Activated CD4-positive, alpha-beta memory T cell treated with anti-CD3 and anti-CD28 coated beads, Interleukin-2, amount 10 ng/mL, durations not matched to agents 7 days and 5 days (primary cell): ENCODE measurements around the gene KRTAP10-12. TPM values are rescaled to one million over a fixed set of nuclear protein-coding genes. Genes with fewer than 3 reads are reported as not detected.

Experiments used
- CTCF ChIA-PET: fragments of 350-600 bp; sonication (Branson Sonifier 250); formaldehyde crosslinking; loops from one replicate; lab custom pipeline; 2021; ENCODE audit warnings: antibody characterized with exemption, inconsistent platforms; lab: Charles Lee
- POLR2A ChIA-PET: fragments of 350-600 bp; sonication (Branson Sonifier 250); formaldehyde crosslinking; loops from one replicate; lab custom pipeline; 2021; ENCODE audit warnings: antibody characterized with exemption; lab: Charles Lee
- DNase-seq: peaks from one replicate; pipeline ENCODE4 v3.0.0-alpha.2; 2020
- H3K27ac Mint-ChIP-seq: one replicate; pipeline ENCODE4 v1.8.0; 2021; ENCODE audit warnings: mild to moderate bottlenecking, mixed read lengths
- H3K27me3 Mint-ChIP-seq: one replicate; pipeline ENCODE4 v1.8.0; 2021; ENCODE audit warnings: mixed read lengths
- H3K36me3 Mint-ChIP-seq: one replicate; pipeline ENCODE4 v1.8.0; 2021; ENCODE audit warnings: low read depth, mixed read lengths
- H3K4me1 Mint-ChIP-seq: one replicate; pipeline ENCODE4 v1.8.0; 2021; ENCODE audit warnings: mixed read lengths
- H3K4me3 Mint-ChIP-seq: one replicate; pipeline ENCODE4 v1.8.0; 2021; ENCODE audit warnings: mild to moderate bottlenecking, mixed read lengths
- H3K9me3 Mint-ChIP-seq: one replicate; pipeline ENCODE4 v1.8.0; 2021; ENCODE audit warnings: mixed read lengths
- total RNA-seq, 2 experiments: library from RNA; stranded (reverse); gene quantifications; one replicate each; pipeline ENCODE4 v1.2.3, GENCODE V29; 2021

Gene KRTAP10-12
- total RNA-seq, 2 experiments from 2014 or later = not detected

GRCh38 chr21:44704636-44705001, 7.6 kb downstream of the KRTAP10-12 start:
- ChIA-PET CTCF (no interaction called here), POLR2A (no interaction called here)
- DNase-seq = no peak
- H3K36me3 Mint-ChIP-seq = peaks cover 13% of the 10 kb centered on the region
- no peak overlapping the region for H3K27ac Mint-ChIP-seq
- peaks cover 3% of the 10 kb centered on the region for H3K4me1 Mint-ChIP-seq
- H3K9me3 Mint-ChIP-seq = peaks cover 10% of the 10 kb centered on the region
- peaks cover 72% of the 10 kb centered on the region for H3K27me3 Mint-ChIP-seq
- H3K4me3 Mint-ChIP-seq = no peak overlapping the region

- Mint-ChIP-seq H3K27ac (no peak overlapping the region), H3K27me3 (peaks cover 76% of the 10 kb centered on the region), H3K9me3 (peaks cover 10% of the 10 kb centered on the region), H3K4me3 (peak overlapping the region; percentile 15), H3K36me3 (peaks cover 13% of the 10 kb centered on the region), H3K4me1 (peaks cover 5% of the 10 kb centered on the region)
- ChIA-PET POLR2A (no interaction called here), CTCF (no interaction called here)
- no peak for DNase-seq
Measured at GRCh38 chr21:44706026-44706705, 9.2 kb downstream of the KRTAP10-12 start.

- Mint-ChIP-seq H3K36me3 (peaks cover 13% of the 10 kb centered on the region), H3K4me3 (no peak overlapping the region), H3K4me1 (peaks cover 5% of the 10 kb centered on the region), H3K27ac (no peak overlapping the region), H3K27me3 (peaks cover 77% of the 10 kb centered on the region), H3K9me3 (peaks cover 10% of the 10 kb centered on the region)
- no peak for DNase-seq
- POLR2A ChIA-PET = no interaction called here
- CTCF ChIA-PET = interaction anchor here (1.2 kb wide), 1 partner anchor 87 kb away, joined by 3 read pairs; no protein-coding TSS in a partner anchor
Measured at GRCh38 chr21:44706706-44707581, 10.0 kb downstream of the KRTAP10-12 start.

GRCh38 chr21:44708213-44708865, 11.4 kb downstream of the KRTAP10-12 start:
- peaks cover 10% of the 10 kb centered on the region for H3K9me3 Mint-ChIP-seq
- CTCF ChIA-PET = interaction anchor here (1.2 kb wide), 1 partner anchor 85 kb away, joined by 3 read pairs; no protein-coding TSS in a partner anchor
- H3K36me3 Mint-ChIP-seq = peaks cover 13% of the 10 kb centered on the region
- peaks cover 83% of the 10 kb centered on the region for H3K27me3 Mint-ChIP-seq
- H3K4me3 Mint-ChIP-seq = no peak overlapping the region
- H3K4me1 Mint-ChIP-seq = peaks cover 5% of the 10 kb centered on the region
- no peak overlapping the region for H3K27ac Mint-ChIP-seq
- DNase-seq = no peak
- POLR2A ChIA-PET = no interaction called here

- peaks cover 5% of the 10 kb centered on the region for H3K4me1 Mint-ChIP-seq
- H3K9me3 Mint-ChIP-seq = peaks cover 10% of the 10 kb centered on the region
- H3K27me3 Mint-ChIP-seq = peaks cover 89% of the 10 kb centered on the region
- CTCF ChIA-PET = interaction anchor here (0.8 kb wide), 1 partner anchor 85 kb away, joined by 3 read pairs; no protein-coding TSS in a partner anchor
- H3K36me3 Mint-ChIP-seq = peaks cover 13% of the 10 kb centered on the region
- POLR2A ChIA-PET = no interaction called here
- no peak overlapping the region for H3K4me3 Mint-ChIP-seq
- H3K27ac Mint-ChIP-seq = no peak overlapping the region
- DNase-seq = no peak
Measured at GRCh38 chr21:44708866-44709425, 12.0 kb downstream of the KRTAP10-12 start.

- peaks cover 5% of the 10 kb centered on the region for H3K4me1 Mint-ChIP-seq
- H3K27me3 Mint-ChIP-seq = peaks cover 89% of the 10 kb centered on the region
- CTCF ChIA-PET = interaction anchor here (0.8 kb wide), 1 partner anchor 84 kb away, joined by 3 read pairs; no protein-coding TSS in a partner anchor
- H3K9me3 Mint-ChIP-seq = peaks cover 10% of the 10 kb centered on the region
- POLR2A ChIA-PET = no interaction called here
- no peak overlapping the region for H3K27ac Mint-ChIP-seq
- H3K4me3 Mint-ChIP-seq = no peak overlapping the region
- DNase-seq = no peak
- peaks cover 13% of the 10 kb centered on the region for H3K36me3 Mint-ChIP-seq
Measured at GRCh38 chr21:44709426-44710293, 12.7 kb downstream of the KRTAP10-12 start.

- H3K36me3 Mint-ChIP-seq = peaks cover 8% of the 10 kb centered on the region
- POLR2A ChIA-PET = no interaction called here
- peaks cover 8% of the 10 kb centered on the region for H3K4me1 Mint-ChIP-seq
- no peak overlapping the region for H3K4me3 Mint-ChIP-seq
- no peak overlapping the region for H3K27ac Mint-ChIP-seq
- CTCF ChIA-PET = interaction anchor here (0.6 kb wide), 1 partner anchor 220 kb away, joined by 3 read pairs; no protein-coding TSS in a partner anchor
- DNase-seq = no peak
- H3K27me3 Mint-ChIP-seq = peaks cover 88% of the 10 kb centered on the region
- peaks cover 8% of the 10 kb centered on the region for H3K9me3 Mint-ChIP-seq
Measured at GRCh38 chr21:44710294-44710665, 13.3 kb downstream of the KRTAP10-12 start.

- H3K36me3 Mint-ChIP-seq = peaks cover 5% of the 10 kb centered on the region
- DNase-seq = no peak
- POLR2A ChIA-PET = no interaction called here
- peaks cover 8% of the 10 kb centered on the region for H3K4me1 Mint-ChIP-seq
- H3K9me3 Mint-ChIP-seq = peaks cover 6% of the 10 kb centered on the region
- H3K27ac Mint-ChIP-seq = no peak overlapping the region
- H3K4me3 Mint-ChIP-seq = no peak overlapping the region
- H3K27me3 Mint-ChIP-seq = peaks cover 87% of the 10 kb centered on the region
- CTCF ChIA-PET = interaction anchor here (0.6 kb wide), 1 partner anchor 220 kb away, joined by 3 read pairs; no protein-coding TSS in a partner anchor
Measured at GRCh38 chr21:44710756-44711326, 13.9 kb downstream of the KRTAP10-12 start.

- POLR2A ChIA-PET = no interaction called here
- no peaks in the 10 kb centered on the region for H3K9me3 Mint-ChIP-seq
- peaks cover 83% of the 10 kb centered on the region for H3K27me3 Mint-ChIP-seq
- no peak within 1 kb of the TSS for H3K27ac Mint-ChIP-seq
- no peak for DNase-seq
- H3K4me1 Mint-ChIP-seq = peaks cover 8% of the 10 kb centered on the region
- H3K4me3 Mint-ChIP-seq = no peak within 1 kb of the TSS
- H3K36me3 Mint-ChIP-seq = no peaks in the 10 kb centered on the region
- CTCF ChIA-PET = no interaction called here
Measured at GRCh38 chr21:44711327-44712202, 14.6 kb downstream of the KRTAP10-12 start, which contains the start of gene TSPEAR. TSS of gene TSPEAR (minus strand) at chr21:44711572. CDS start at chr21:44711514, 58 bp downstream.

GRCh38 chr21:44712203-44713028, 15.4 kb downstream of the KRTAP10-12 start:
- Mint-ChIP-seq H3K4me3 (no peak overlapping the region), H3K36me3 (no peaks in the 10 kb centered on the region), H3K27me3 (peaks cover 77% of the 10 kb centered on the region), H3K27ac (no peak overlapping the region), H3K9me3 (no peaks in the 10 kb centered on the region), H3K4me1 (peaks cover 8% of the 10 kb centered on the region)
- ChIA-PET POLR2A (no interaction called here), CTCF (no interaction called here)
- DNase-seq = no peak
